K562 (cell line): ENCODE measurements around the gene LAIR1. TPM values are rescaled to one million over a fixed set of nuclear protein-coding genes. Genes with fewer than 3 reads are reported as not detected.
A peak's percentile ranks its signal among the peaks of the same experiment; 100 is the strongest.

Experiments
- ATAC-seq: fragments of 200-7000 bp; cut with Tn5 transposase; 3 replicates; pipeline ENCODE4 v1.9.1; 2020; ENCODE audit warnings: moderate library complexity
- BruUV-seq: library from RNA; stranded (reverse); fragments of 400-500 nt; replicated peaks from 2 replicates; lab custom pipeline; 2021; lab: Mats Ljungman, UMichigan
- CTCF ChIA-PET: fragments of 300-600 bp; formaldehyde crosslinking; extraction: SDS; loops from one replicate; lab custom pipeline; 2021; ENCODE audit warnings: low intra/inter-chr PET ratio; lab: Yijun Ruan, JAX
- POLR2A ChIA-PET: fragments of 300-600, 350-650 bp; sonication (Branson Sonifier 250); formaldehyde crosslinking; extraction: SDS; loops from one replicate; lab custom pipeline; 2021; ENCODE audit warnings: antibody characterized with exemption, inconsistent platforms; lab: Yijun Ruan, JAX
- DNase-seq, 4 experiments: peaks; one replicate each; pipeline versions ENCODE4 v3.0.0 to v3.0.0-alpha.2; 2011 to 2018; ENCODE audit warnings: low spot score in 3 of 4, mixed read lengths in 3 of 4; ENCODE audit errors: extremely low read depth in 1 of 4
- FAIRE-seq: peaks from 2 replicates; lab custom pipeline; 2011; peaks lifted over from hg19 to GRCh38; lab: Jason Lieb, UNC
- H2AFZ ChIP-seq: 2 replicates; pipeline ENCODE4 v1.6.0; 2011; ENCODE audit warnings: low read depth, low read length, control low read depth, inconsistent platforms
- H3K27ac ChIP-seq: fragments of 200-600 bp; 3 replicates; pipeline ENCODE4 v1.8.0; 2011; ENCODE audit warnings: low read depth, mild to moderate bottlenecking, control low read depth, inconsistent platforms, low read length, moderate library complexity, mixed read lengths; ENCODE audit errors: extremely low read depth
- H3K27me3 ChIP-seq, 2 experiments: fragments of 300-600 bp in 1 of 2; 2 replicates in 1 of 2; 3 replicates in 1 of 2; pipeline versions ENCODE4 v1.6.0 to v1.8.0; 2011; ENCODE audit warnings: inconsistent platforms in 2 of 2, low read length in 2 of 2, mild to moderate bottlenecking in 1 of 2, mixed read lengths in 1 of 2, moderate library complexity in 1 of 2; ENCODE audit not compliant: control insufficient read depth in 2 of 2, insufficient read depth in 2 of 2
- H3K36me3 ChIP-seq: fragments of 300-600 bp; 3 replicates; pipeline ENCODE4 v1.8.0; 2011; ENCODE audit warnings: mild to moderate bottlenecking, low read length, inconsistent platforms; ENCODE audit not compliant: control insufficient read depth, insufficient read depth
- H3K4me1 ChIP-seq, 2 experiments: fragments of 200-600 bp in 1 of 2; replicated peaks in 1 of 2; 2 replicates in 1 of 2; 3 replicates in 1 of 2; pipeline versions ENCODE4 v1.5.1 to v1.8.0; 2011; ENCODE audit warnings: inconsistent platforms in 2 of 2, low read length in 2 of 2, mild to moderate bottlenecking in 1 of 2, mixed read lengths in 1 of 2, moderate library complexity in 1 of 2; ENCODE audit not compliant: control insufficient read depth in 2 of 2, insufficient read depth in 2 of 2
- H3K4me2 ChIP-seq: 2 replicates; pipeline ENCODE4 v1.6.1; 2011; ENCODE audit warnings: low read length, control low read depth, inconsistent platforms, mixed read lengths; ENCODE audit not compliant: insufficient read depth
- H3K4me3 ChIP-seq: fragments of 200-600 bp; sonication (generic), shearing (Covaris generic); 2 replicates; pipeline ENCODE4 v1.5.1; 2016; ENCODE audit warnings: control low read depth, inconsistent platforms
- H3K79me2 ChIP-seq: fragments of 200-600 bp; 3 replicates; pipeline ENCODE4 v1.8.0; 2011; ENCODE audit warnings: low read length, inconsistent platforms; ENCODE audit not compliant: control insufficient read depth, insufficient read depth
- H3K9ac ChIP-seq, 2 experiments: 2 replicates each; pipeline versions ENCODE4 v1.6.0 to v1.6.1; 2011; ENCODE audit warnings: low read depth in 2 of 2, low read length in 2 of 2, control low read depth in 1 of 2, inconsistent platforms in 1 of 2, mild to moderate bottlenecking in 1 of 2, mixed read lengths in 1 of 2; ENCODE audit not compliant: insufficient read depth in 1 of 2
- H3K9me1 ChIP-seq: one replicate; pipeline ENCODE4 v1.6.0; 2011; ENCODE audit warnings: inconsistent platforms, mild to moderate bottlenecking, low read length, moderate library complexity; ENCODE audit not compliant: control insufficient read depth, insufficient read depth
- H3K9me3 ChIP-seq: replicated peaks from 2 replicates; pipeline ENCODE4 v1.5.1; 2011; ENCODE audit warnings: low read depth, low read length, inconsistent platforms; ENCODE audit not compliant: control insufficient read depth, insufficient read depth
- H4K20me1 ChIP-seq: replicated peaks from 2 replicates; pipeline ENCODE4 v1.6.1; 2011; ENCODE audit warnings: low read length, inconsistent platforms, mixed read lengths; ENCODE audit not compliant: control insufficient read depth, insufficient read depth
- ARNT ChIP-seq, 2 experiments: fragments of 450-650 bp; IDR thresholded peaks; 2 replicates each; pipeline ENCODE4 v1.6.1; 2016; ENCODE audit warnings: mild to moderate bottlenecking in 1 of 2
- CTCF ChIP-seq, 3 experiments: IDR thresholded peaks in 2 of 3; conservative IDR thresholded peaks in 1 of 3; 2 replicates each; pipeline ENCODE4 v1.5.1; 2011 to 2012; ENCODE audit warnings: low read length in 3 of 3, mild to moderate bottlenecking in 3 of 3, control low read depth in 2 of 3, improper control_type of control experiment in 1 of 3, inconsistent platforms in 1 of 3, low read depth in 1 of 3, mixed read lengths in 1 of 3, moderate library complexity in 1 of 3; ENCODE audit not compliant: insufficient read depth in 2 of 3
- FOXJ3 ChIP-seq: sonication (generic); formaldehyde crosslinking; IDR thresholded peaks from 2 replicates; pipeline ENCODE4 v1.4.0; 2020; ENCODE audit warnings: mild to moderate bottlenecking, missing genetic modification reagents
- MLLT1 ChIP-seq, 2 experiments: fragments of 450-650 bp; IDR thresholded peaks; 2 replicates each; pipeline ENCODE4 v1.6.1; 2016
- NFYB ChIP-seq: IDR thresholded peaks from 2 replicates; pipeline ENCODE4 v1.6.1; 2011; ENCODE audit warnings: mild to moderate bottlenecking, moderate library complexity; ENCODE audit not compliant: insufficient read length; ENCODE audit errors: extremely low read depth
- PATZ1 ChIP-seq: fragments of 250-450 bp; sonication (Bioruptor Pico); IDR thresholded peaks from 2 replicates; pipeline ENCODE4 v1.5.0; 2020; ENCODE audit warnings: mild to moderate bottlenecking, borderline replicate concordance
- SMAD1 ChIP-seq: fragments of 150-350 bp; IDR thresholded peaks from 2 replicates; pipeline ENCODE4 v1.6.1; 2014; ENCODE audit warnings: low read length, low read depth; ENCODE audit not compliant: partially characterized antibody
- SNAPC5 ChIP-seq: fragments of 250-450 bp; sonication (Bioruptor Pico); IDR thresholded peaks from 2 replicates; pipeline ENCODE4 v1.8.0; 2021; ENCODE audit warnings: moderate library complexity, mild to moderate bottlenecking, inconsistent platforms
- SUPT5H ChIP-seq: fragments of 450-650 bp; IDR thresholded peaks from 2 replicates; pipeline ENCODE4 v1.6.1; 2016
- ZNF785 ChIP-seq: fragments of 250-450 bp; sonication (Bioruptor Pico); IDR thresholded peaks from 2 replicates; pipeline ENCODE4 v1.4.0; 2020; ENCODE audit warnings: mild to moderate bottlenecking
- WGBS: fragments of 100-300 bp; shearing (Covaris generic); methylation state at CpG from one replicate; pipeline ENCODE4 v1.1.6; 2016; ENCODE audit warnings: low coverage, mixed read lengths; ENCODE audit not compliant: insufficient coverage; ENCODE audit errors: missing lambda C conversion rate; 5-methylcytosine and 5-hydroxymethylcytosine counted together
- in situ Hi-C: fragments of 300-500 bp; cut with MboI; formaldehyde crosslinking; loops from 4 replicates; pipeline ENCODE4 v1.15.0; 2018; ENCODE audit warnings: inconsistent platforms, mixed read lengths
- intact Hi-C: fragments of 100-400 bp; cut with micrococcal nuclease; formaldehyde crosslinking; loops from 2 replicates; pipeline ENCODE4 v1.14.2; 2022
- polyA plus RNA-seq, 8 experiments: library from polyadenylated mRNA; depleted of rRNA in 4 of 8; stranded (reverse) in 5 of 8; unstranded in 3 of 8; fragments of >200 nt; fragmentation: Nextera tagmentation in 2 of 8; fragmentation: Illumina TruSeq in 1 of 8; extraction: Ambion mirVana in 2 of 8; extraction: Trizol in 1 of 8; gene quantifications; 2 replicates each; pipeline versions ENCODE4 v1.2.1 to v1.2.3, GENCODE V29; 2011 to 2014; ENCODE audit warnings: inconsistent platforms in 1 of 8, missing spikeins in 1 of 8
- total RNA-seq, 7 experiments: library from RNA; depleted of rRNA in 6 of 7; stranded (reverse); fragments of >200 nt in 6 of 7; fragmentation: Illumina TruSeq in 2 of 7; extraction: Trizol in 2 of 7; gene quantifications; 2 replicates each; pipeline versions ENCODE4 v1.2.1 to v1.2.3, GENCODE V29; 2011 to 2021; ENCODE audit warnings: low replicate concordance in 1 of 7

Gene LAIR1
- total and polyA plus RNA-seq, 9 of the 15 experiments (the other 6 are each of a cell fraction or from before 2014, with no cell fraction given) = 0.12 to 0.54 (median 0.24) TPM; not detected in 6

GRCh38 chr19:54311486-54311885 lies 53.2 kb downstream of the LAIR1 start:
- Histone ChIP-seq H3K9ac (no peak overlapping the region), H3K9me1 (no peaks in the 10 kb centered on the region), H3K4me1 (no peaks in the 10 kb centered on the region), H3K27ac (no peak overlapping the region), H3K27me3 (peaks cover 2 to 33% of the 10 kb centered on the region in 2 experiments; a peak in 3 of 5 replicates), H4K20me1 (no peaks in the 10 kb centered on the region), H3K4me2 (no peak overlapping the region), H3K4me3 (no peak overlapping the region), H3K36me3 (no peaks in the 10 kb centered on the region), H2AFZ (no peak overlapping the region), H3K9me3 (no peaks in the 10 kb centered on the region), H3K79me2 (no peaks in the 10 kb centered on the region)
- POLR2A ChIA-PET = interaction anchor here (0.6 kb wide), 1 partner anchor 12 kb away, joined by 3 read pairs; no protein-coding TSS in a partner anchor
- DNase-seq (no peak), ATAC-seq (peak; percentile 42; the same call in 2 of the 3 replicates), FAIRE-seq (no peak)
- in situ Hi-C loops = no loop called here
- no TSS peak for BruUV-seq
- CTCF ChIA-PET = no interaction called here
- 0% methylated on average over 4 of the region's 5 CpGs for WGBS
- TF ChIP-seq CTCF (IDR thresholded peaks at IDR 0.05 in 2 of 3, conservative IDR thresholded peaks at IDR 0.05 in 1 of 3; ENCODE audit: insufficient read depth in 2 of 3, low read depth in 1 of 3, low read length in 3 of 3) = 0 out of 6 replicates have a peak, but pooled peaks of 2 of the 3 experiments have one; percentile 6 to 16
- no peak for TF ChIP-seq ZNF785
- intact Hi-C loops = no loop called here

- ChIA-PET CTCF (no interaction called here), POLR2A (no interaction called here)
- intact Hi-C loops (no loop called here), in situ Hi-C loops (no loop called here)
- Histone ChIP-seq H4K20me1 (no peaks in the 10 kb centered on the region), H3K79me2 (no peaks in the 10 kb centered on the region), H3K4me2 (no peak overlapping the region), H3K36me3 (no peaks in the 10 kb centered on the region), H3K9me1 (no peaks in the 10 kb centered on the region), H2AFZ (no peak overlapping the region), H3K9ac (no peak overlapping the region), H3K4me1 (no peaks in the 10 kb centered on the region), H3K9me3 (no peaks in the 10 kb centered on the region), H3K27me3 (peaks cover 2 to 25% of the 10 kb centered on the region in 2 experiments; a peak in 3 of 5 replicates), H3K4me3 (no peak overlapping the region), H3K27ac (no peak overlapping the region)
- DNase-seq = no peak
- FAIRE-seq = no peak
- 0% methylated on average over 5 of the region's 5 CpGs for WGBS
- no peak for ATAC-seq
- no TSS peak for BruUV-seq
- no peak for TF ChIP-seq ARNT (IDR thresholded peaks at IDR 0.05)
- no peak for TF ChIP-seq SMAD1
- TF ChIP-seq PATZ1 (CRISPR knock-in tag) = no peak
- TF ChIP-seq NFYB = no peak
- no peak for TF ChIP-seq FOXJ3 (CRISPR knock-in tag)
- no peak for TF ChIP-seq MLLT1 (IDR thresholded peaks at IDR 0.05)
- no peak for TF ChIP-seq SNAPC5 (CRISPR knock-in tag)
- TF ChIP-seq SUPT5H = no peak
Measured at GRCh38 chr19:54310543-54310942, 54.2 kb downstream of the LAIR1 start.
